GDM1 (cell line): ENCODE measurements around the gene WRAP73.
A peak's percentile ranks its signal among the peaks of the same experiment; 100 is the strongest.

ENCODE experiments used
- DNase-seq: peaks from one replicate; lab custom pipeline; 2025; lab: John Stamatoyannopoulos, UW

WRAP73 gene, protein sequence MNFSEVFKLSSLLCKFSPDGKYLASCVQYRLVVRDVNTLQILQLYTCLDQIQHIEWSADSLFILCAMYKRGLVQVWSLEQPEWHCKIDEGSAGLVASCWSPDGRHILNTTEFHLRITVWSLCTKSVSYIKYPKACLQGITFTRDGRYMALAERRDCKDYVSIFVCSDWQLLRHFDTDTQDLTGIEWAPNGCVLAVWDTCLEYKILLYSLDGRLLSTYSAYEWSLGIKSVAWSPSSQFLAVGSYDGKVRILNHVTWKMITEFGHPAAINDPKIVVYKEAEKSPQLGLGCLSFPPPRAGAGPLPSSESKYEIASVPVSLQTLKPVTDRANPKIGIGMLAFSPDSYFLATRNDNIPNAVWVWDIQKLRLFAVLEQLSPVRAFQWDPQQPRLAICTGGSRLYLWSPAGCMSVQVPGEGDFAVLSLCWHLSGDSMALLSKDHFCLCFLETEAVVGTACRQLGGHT

DNA sequence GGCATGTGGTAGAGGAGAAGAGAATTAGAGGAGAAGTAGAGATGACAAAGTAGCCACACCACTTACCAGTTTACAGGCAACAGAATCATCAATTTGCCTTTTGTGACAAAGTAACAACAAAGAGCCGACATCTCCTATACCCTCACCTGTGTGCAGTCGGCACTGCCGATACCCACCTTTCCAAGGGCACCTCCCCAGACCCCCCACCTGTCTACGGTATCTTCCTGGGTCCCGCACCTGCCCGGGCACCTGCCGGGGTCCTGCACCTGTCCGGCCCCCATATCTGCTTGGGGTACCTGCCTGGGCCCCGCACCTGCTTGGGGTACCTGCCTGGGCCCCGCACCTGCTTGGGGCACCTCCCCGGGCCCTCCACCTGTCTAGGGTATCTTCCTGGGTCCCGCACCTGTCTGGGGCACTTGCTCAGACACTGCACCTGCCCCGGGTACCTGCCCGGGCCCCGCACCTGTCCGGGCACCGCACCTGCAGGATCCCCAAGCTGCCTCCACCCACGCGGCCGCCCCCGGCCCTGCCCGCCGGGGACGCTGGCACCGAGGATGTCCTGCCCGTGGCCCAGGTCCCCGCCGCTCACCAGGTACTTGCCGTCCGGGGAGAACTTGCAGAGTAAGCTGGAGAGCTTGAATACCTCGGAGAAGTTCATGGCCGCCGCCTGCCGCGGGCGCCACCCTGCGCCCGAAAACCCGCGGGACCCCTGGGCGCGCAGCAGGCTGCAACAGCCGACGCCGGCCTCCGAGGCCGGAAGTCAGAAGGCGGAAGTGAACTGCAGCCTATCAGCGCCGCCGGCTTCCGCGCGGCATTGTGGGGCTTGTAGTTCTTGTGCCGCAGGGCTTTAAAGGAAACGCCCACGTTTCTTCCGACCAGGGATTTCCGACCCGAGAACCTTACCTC lies at the start of gene WRAP73:
TSS of gene WRAP73 (minus strand) at position 762 of the 906 bp plus-strand sequence. CDS start at position 658, 104 bp downstream.
- DNase-seq: peak; percentile 85

DNA sequence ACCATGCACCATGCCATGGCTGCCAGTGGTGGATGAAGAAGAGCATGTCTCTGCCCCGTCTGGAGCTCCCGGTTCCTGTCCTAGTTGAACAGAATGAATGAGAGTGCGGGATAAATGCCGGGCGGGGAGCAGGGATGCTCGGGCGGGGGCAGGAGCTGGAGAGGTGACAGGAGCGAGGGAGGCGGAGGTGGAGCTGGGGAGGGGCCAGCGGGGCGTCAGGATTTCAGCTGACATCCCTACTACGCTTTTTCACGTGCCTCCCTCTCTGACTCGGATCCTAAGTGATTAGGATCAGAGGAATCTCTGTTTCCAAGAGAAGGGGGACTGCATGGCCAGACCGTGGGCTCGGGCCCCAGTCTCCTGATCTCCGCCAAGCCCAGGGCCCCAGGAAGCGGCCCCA lies 49.7 kb upstream of the WRAP73 start:
- DNase-seq: no peak

DNA sequence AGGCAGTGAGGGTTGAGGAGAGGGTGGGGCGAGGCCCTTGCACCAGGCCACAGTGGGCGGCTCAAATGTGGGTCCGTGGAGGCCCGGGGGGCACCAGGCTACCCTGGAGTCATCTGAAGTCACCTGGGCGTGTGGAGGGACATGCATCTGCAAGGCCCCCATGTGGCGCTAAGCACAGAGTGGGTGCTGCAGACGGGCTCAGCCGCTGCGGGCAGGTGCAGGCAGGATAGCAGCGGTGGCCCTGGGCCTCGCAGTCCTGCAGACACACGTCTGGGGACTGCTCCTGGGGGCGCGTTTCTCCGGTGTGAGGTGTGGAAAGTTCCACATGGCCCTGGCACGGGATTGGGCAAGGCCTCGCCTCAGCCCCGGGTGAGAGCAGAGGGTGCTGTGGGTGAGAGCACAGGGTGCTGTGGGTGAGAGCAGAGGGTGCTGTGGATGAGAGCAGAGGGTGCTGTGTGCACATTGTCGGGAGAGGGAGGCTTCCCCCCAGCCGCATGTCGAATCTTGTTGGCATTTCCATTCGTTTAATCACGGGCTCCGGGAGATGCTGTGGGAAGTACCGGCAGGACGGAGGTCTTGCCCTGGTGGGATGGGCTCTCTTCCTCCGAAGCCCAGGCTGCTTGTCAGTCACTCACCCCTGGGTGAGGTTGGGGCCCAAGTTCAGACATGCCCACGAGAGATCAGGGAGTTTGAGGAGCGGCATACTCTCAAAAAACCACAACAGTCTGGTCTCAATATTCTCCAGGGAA lies 48.9 kb upstream of the WRAP73 start:
- no peak for DNase-seq

DNA sequence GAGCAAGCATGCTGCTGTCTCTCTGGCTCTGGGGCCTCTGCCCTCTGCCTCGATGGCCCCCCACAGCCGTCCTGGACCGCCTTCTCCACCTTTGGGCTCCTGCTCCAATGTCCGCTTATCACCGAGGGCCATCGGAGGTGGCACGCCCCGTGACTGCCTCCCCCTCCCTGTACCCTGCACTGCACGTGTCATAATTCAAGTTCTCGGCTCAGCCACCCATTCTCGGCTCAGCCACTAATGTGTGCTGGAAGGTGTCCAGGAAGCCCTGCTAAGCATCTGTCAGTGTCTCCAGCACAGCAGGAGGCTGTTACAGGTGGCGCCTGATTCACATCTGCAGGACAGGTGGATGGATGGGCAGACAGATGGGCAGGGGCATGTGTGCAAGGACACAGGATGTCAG lies 47.9 kb upstream of the WRAP73 start:
- DNase-seq: no peak

DNA sequence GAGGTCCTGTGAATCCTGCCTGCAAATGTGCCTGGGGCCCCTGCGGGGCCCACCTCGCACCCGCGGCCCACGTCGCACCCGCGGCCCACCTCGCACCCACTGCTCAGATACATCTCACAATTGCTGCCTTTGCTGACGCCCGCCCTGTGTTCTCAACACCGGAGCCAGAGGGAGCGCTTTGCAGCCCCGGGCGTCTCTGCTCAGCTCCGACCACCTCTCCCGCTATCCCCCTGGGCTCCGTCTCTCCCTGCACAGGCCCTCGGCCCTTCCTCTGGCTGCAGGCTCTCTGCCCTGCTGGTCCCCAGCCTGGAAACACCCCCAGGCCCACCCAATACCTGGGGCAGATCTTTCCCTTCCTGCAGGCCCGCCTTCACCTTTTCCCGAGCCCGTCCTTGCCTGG lies 47.2 kb upstream of the WRAP73 start:
- no peak for DNase-seq

DNA sequence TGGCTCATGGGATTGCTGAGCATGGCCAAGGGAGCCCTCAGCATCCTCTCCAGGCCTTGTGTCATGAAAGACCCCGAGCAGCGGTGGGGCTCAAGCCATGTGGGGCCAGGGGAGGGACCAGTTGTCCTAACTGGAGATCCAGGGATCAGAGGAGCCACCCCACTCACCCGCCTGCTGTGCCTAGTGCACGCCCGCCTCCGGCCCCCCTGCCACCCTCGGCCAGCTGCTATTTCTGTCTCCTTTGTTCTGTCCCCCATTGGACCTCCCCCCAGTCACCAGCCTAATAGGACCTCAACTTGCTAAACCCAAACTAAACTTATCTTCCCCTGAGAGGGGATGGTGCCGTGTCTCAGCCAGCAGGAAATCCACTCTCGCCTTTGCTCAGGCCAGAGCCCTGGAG lies 46.8 kb upstream of the WRAP73 start:
- no peak for DNase-seq

DNA sequence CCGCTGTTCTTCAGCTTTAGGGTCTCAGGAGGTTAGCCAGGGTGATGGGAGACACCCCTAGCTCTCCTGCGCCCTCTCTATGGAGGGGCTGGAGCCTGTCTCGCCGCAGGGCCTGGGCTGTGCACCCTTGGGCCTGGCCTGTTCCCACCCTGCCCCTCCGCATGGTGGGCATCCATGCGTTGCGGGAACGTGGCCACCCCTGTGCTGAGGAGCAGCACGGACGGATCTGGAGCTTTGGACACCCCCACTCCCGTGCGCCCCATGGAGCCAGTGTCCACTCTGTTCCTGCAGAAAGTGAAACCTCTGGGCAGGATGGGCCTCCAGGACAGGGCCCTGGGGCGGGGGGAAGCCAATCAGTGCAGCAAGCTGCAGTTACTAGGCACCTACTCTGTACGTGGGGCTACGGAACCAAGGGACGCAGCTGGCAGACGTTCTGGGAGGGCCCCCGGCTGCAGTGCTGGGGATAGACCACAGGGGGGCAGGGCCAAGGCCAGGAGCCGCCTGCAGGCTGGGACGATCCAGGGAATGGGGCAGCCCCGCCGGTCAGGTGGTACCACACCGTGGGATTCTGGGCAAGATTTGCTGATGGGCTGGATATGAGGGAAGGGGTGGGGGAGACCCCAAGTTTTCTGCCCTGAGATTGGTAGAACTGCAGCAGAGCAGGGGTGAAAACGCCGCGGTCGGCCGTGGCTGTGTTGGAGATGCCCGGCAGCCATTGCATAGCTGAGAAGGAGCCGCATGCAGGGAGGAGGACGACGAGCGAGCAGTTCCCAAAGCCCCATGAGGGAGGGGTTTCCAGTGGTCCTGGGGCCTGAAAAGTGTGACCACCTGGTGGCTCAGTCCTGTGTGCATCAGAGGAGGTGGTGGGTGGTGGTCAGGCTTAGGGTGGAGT lies 45.7 kb upstream of the WRAP73 start:
- DNase-seq: no peak

DNA sequence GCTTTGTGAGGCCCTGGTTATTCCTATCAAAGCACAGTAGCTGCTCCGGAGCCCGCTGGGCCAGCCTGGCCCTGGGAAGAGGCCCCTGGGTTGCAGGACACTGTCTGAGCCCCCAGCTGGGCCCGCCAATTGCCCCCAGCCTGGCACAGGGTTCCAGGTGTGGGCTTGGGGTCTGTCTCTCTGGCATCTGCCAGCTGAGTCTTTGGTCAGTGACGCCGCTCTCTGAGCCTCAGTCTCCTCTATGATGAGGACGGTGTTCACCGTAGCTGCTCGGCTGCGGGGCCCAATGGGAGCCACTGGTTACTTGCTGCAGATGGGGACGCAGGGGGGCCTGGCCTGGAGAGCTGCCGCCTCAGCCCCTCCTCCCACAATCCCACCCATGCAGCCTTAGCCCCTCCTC lies 43.4 kb upstream of the WRAP73 start:
- no peak for DNase-seq

DNA sequence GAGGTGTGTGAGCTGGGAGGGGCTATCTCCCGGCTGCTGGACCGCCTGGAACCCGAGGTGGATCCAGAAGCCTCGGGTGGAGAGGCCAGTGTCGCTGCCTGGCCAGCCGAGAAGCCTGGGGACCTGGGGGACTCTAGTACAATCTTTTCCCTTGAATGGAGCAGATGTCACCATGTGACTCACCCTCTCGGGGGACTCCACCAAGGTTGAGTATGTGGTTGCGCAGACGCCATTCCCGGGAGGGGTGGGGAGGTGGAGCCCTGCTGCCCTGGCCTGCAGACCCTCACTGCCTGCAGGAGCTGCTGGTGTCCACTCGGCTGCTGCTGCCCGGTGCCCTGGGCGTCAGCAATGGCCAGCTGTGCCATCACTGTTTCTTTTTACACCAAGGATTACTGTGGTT lies 42.7 kb upstream of the WRAP73 start:
- DNase-seq: no peak

DNA sequence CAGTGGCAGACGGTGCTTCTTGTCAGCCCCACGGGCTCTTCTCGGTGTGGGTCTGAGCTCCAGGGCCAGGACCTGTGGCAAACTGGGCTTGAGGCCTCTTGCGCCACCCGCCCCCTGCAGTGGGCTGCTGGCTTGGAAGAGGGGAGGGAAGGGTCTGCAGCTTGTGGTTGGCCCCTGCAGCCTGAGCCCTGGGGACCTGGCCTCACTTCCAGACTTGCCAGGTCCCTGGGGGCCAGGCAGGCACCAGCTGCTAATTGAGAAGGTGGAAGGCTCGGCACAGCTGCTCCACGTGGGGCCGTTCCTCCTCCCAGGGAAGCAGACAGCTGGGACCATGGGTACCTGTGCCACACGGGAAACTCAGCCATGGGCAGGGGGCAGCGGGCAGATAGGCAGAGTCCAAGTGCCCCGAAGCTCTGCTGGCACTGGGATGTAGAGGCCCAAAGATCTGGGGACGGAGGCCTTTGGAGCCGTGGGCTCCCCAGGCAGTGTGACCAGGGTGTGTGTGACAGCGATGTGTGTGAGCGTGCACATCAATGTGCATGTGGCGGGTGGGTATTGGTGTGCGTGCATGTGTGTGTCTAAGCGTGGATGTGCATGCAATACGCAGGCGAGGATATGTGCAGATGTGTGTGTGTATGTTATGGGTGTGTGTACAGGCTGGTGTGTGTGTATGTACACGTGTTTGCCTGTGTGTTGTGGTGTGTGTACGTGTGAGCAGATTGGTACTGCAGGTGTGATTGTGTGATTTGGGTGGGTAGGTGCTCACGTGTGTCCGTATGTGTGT lies 41.7 kb upstream of the WRAP73 start:
- DNase-seq: no peak

DNA sequence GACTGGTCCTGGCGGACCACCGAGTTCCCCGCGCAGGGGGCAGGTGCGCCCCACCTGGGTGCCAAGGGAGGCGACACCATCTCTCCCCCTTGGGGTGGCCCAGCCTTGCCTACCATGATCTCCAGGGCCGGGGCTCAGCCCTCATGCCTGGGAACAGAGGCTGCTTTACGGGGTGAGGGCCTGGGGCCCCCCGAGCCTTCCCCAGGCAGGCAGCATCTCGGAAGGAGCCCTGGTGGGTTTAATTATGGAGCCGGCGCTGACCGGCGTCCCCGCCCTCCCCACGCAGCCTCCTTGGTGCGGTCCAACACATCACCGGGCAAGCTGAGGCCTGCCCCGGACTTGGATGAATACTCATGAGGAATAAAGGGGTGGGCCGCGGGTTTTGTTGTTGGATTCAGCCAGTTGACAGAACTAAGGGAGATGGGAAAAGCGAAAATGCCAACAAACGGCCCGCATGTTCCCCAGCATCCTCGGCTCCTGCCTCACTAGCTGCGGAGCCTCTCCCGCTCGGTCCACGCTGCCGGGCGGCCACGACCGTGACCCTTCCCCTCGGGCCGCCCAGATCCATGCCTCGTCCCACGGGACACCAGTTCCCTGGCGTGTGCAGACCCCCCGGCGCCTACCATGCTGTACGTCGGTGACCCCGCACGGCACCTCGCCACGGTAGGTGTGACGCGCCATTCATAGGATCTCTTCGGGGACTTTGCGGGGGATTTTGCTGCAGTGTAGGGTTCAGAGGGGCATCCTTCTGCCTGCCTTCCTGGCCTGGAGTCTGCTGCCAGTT lies 40.6 kb upstream of the WRAP73 start:
- no peak for DNase-seq

DNA sequence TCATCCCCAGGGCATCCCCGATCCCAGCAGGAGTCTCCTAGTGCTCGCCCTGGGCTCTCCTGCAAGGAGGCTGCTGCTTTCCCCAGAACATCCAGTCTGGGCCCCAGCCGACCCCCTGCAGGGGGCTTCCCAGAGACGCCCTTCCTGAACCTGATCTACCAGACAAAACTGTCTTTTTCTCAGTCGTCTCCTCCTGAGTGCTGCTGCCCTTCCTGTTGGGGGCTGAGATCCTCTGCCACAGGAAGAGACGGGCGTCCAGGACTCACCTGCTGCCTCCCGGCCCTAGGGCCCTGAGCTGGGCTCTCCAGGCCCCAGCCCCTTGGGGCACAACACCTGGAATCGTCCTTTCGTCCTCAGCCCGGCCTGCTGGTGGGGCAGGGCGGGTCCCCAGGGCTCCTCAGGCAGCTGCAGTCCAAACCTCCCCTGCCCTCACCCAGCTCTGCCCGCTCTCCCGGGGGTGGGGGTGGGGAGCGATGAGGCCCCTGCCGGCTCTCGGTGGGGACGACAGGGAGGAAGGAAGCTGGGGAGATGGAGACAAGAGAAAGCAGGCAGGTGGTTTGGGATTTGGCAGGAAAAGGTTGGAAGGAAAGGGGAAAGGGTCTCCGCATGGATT lies 39.3 kb upstream of the WRAP73 start:
- DNase-seq: no peak

DNA sequence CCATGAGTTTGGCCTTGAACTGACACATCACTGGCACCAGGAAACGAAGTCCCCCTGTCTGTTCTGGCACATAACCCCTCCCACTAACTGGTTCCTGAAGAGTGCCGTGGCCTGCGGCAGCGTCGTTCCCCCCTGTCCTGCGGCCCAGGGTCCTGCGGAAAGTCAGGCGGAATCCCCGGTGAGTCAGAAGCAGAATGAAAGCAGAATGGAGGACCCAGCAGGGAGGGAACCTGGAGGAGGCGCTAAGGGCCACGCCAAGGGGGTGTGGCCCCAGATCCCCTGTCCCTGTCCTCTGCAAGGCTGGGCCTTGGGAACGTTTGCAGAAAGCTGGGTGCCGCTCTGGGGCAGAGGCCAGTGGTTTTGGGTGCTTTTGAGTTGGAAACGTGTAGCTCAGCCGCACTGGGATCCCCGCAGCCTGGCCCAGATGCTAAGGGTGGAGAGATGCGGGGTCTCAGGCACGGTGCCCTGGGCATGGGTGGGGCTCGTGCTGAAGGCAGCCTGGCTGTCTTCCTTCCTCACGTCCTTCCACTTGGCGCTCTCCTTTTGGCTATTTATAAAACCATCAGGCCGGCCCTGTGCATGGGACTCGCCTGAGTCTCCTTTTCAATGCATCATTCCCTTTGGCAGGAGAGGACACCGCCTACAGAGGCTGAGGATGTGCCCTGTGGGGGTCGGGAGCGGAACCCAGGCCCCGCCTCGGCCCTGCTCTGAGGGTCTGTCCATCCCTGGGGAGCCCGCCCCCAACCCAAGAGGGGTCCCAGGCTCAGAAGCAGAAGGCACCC lies 38.6 kb upstream of the WRAP73 start:
- DNase-seq: no peak

DNA sequence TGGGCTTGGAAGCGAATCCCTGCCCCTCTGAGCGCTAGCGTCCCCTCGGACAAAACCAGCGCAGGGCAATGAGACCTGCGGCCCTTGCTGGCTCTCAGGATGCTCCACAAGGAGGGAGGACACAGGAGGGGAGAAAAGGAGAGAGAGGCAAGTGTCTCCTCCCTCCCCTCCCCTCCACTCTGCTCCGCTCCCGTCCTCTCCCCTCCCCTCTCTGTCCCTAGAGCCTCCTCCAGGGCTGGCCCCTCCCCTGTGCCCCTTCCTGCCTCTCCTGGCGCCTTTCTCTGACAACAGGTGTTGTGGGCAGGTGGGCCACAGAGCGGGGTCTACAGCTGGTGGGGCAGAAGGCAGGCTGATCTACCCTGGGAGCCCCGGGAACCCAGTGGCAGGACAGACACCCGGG lies 37.6 kb upstream of the WRAP73 start:
- DNase-seq: no peak

DNA sequence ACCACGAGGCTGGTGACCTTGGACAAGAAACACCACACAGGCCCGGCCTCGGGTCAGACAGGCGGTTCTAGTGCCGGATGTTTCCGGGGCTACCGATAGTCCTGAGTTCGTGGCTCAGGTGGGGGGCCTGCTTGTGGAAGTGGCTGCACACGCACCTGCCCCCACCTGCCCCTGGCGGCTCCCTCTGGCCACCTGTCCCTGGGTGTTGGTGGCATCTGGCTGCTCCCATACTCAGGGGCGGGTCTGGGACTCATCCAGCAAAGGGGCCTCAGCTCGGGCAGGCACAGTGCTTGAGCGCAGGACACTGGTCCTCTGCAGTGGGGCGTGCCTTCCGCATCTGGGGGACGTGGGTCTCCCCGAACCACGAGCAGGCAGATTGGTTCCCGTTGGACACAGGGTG lies 36.0 kb upstream of the WRAP73 start:
- no peak for DNase-seq

DNA sequence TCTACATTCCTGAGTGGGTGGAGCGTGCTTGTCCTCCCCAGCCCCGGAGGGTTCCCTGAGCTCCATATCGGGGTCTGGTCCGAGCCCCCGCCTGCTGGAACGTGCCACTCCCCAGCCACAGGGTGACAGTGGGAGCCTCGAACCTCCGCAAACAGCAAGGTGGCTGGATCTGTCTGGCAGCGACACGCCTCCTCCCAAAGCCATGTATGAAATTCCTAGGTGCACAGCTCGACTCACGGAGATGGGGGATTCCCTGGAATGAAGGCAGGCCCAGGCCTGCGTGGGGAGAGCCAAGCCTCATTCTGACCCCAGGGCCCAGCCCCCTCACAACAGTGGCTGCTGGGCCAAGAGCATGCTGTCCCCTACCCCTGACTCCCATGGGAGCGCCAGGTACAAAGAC lies 35.3 kb upstream of the WRAP73 start:
- DNase-seq: no peak

DNA sequence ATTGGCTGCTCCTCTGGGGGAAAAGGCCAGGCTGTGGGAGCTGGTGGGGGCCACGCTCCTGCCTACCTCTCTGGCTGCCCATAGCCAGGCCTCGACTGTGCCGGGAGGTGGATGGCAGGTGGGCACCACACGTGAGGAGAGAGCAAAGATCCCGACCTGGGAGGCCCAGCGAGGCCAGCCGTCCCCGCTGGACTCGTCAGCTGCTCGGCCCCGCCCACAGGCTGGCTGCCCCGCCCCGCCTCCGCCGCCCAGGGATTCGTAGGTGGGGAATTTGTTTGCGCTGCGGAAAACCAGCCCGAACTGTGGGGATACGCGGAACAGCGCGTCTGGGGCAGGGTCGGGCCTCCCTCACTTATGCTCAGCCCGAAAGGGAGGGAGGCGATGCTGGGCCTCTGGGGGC lies 34.1 kb upstream of the WRAP73 start:
- no peak for DNase-seq

DNA sequence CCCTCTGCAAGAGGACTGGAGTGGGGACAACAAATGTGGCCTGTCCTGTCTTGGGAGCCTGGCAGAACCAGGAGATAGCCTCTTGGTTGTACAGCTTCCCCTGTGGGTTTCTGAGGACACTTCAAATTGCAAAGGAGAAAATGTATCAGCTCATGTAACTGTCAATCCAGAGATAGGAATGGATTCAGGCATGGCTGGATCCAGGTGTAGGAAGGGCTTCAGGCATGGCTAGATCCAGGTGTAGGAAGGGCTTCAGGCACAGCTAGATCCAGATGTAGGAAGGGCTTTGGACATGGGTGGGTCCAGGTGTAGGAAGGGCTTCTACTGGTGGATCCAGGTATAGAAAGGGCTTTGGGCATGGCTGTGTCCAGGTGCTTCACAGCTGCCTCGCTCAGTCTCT lies 33.3 kb upstream of the WRAP73 start:
- DNase-seq: no peak
